ENCODE measurements around the gene HLA-DQB1.

HLA-DQB1 gene

DNA sequence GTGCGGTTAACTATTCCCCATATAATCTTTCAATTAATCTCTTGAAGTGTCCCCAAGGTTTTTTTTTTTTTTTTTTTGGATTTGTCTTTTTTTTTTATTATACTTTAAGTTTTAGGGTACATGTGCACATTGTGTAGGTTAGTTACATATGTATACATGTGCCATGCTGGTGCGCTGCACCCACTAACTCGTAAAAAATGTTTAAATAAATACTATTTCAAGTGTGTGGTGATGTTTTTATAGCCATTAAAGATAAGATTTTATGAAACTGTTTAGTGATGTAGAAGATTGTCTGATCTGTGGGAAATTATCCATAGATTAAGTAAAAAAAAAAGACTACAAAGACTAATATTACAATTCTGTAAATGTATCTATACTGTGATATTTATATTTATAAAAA lies 41.9 kb downstream of the HLA-DQB1 start:
- no peak for DNase-seq

DNA sequence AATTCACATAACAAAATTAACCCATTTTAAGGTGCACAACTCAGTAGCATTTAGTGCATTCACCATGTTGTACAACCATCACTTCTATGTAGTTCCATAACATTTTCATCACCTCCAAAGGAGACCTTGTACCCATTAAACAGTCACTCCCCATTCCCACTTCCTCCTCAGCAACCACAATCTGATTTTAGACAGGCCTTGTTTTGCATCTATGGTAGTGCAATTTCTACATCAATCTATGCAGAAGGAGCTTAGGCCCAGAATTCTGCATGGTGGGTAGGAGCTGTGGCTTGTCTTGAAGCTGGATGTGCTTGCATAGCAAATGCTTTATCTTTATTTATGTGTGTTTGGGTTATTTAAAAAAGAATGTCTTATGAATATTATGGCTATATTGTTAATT lies 42.8 kb downstream of the HLA-DQB1 start:
- DNase-seq, result no peak

DNA sequence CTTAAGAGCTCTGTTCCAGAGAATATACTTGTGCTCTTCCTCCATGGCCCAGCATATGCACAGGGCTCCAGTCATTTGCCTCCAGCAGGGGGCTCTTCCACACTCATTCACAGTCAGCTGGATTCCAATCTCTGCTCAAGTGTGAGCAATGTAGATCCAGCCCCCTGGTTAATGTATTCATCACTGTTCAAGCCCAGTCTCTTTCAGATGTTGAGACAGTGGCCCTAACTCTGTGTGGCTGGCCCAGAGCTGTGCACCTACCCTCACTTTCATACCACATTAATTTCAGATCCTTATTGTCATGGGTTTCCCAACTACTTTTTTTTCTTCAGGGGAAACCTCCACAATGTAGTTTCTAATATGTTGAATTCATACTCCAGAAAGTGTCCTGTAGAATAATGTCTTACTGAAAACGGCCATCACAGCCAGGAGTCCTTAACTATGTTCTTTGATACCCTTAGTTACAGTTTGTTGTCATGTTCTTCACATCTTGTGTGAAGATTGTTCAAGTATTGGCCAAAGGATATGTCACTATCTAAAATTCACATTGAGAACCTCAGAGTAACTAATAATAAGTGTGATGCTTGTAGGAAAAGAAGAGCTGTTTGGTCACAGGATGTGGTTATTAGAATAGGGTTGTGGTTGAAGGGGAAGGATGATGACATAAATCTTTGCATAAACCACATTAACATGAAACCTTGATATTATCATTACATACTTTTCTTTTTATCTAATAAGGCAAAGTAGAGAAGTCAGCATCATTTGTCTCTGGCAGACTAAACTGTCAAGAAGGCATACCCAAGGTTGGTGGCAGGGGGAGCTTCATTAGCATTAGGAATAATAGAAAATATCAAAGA lies 43.7 kb downstream of the HLA-DQB1 start:
- peak; percentile 5 for DNase-seq

DNA sequence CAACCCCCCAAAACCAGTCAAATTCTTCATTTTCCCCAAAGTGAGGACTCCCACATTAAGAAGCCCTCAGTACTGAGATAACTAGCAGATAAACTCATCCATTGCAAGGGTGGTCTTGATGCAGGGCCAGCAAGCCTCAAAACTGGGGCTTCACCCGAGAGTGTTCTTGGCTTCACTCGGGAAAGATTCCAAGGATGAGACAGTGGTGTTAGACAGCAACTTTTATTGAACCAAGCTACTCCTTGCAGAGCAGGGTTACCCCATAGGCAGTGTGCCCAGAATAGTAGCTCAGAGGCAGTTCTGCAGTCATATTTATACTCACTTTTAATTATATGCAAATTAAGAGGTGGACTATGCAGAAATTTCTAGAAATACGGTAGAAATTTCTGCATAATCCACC lies 45.1 kb downstream of the HLA-DQB1 start:
- no peak for DNase-seq

DNA sequence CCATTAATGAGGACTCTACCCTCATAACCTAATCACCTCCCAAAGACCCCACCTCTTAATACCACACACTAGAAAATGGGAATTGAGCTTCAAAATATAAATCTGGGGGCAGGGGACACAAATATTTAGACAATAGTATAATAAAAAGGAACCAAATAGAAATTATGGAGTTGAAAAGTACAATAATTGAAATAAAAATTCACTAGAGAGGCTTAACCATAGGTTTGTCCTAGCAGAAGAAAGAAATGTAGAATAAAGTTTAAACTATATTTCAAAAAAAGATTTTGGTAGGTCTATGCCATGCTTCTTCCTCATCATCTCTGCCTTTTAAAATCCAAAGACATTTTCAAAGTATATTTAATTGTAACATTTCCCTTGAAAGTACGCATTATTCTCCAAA lies 48.7 kb downstream of the HLA-DQB1 start:
- DNase-seq, result no peak

DNA sequence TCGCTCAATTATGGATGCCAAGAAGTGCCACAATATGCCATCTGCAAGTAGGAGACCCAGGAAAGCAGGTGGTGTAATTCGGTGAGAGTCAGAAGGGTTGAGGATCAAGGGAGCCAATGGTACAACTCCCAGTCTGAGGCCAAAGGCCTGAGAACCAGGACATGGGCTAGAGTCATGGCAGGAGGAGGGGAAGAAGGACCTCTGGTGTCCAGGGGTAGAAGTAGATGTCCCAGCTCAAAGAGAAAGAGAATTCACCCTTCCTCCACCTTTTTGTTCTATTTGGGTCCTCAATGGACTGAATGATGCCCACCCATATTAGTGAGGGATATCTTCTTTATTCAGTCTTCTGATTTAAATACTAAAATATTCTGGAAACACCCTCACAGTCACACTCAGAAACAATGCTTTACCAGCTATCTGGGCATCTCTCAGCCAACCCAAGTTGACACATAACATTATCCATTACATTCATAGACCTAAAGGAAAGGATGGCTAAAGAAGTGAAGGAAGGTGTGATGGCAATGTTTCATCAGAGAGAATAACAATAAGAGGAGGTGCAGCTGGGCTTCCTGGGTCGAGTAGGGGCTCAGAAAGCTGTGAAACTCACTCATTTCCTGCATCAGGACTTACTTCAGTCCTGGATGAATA lies 50.4 kb downstream of the HLA-DQB1 start:
- DNase-seq, result no peak

DNA sequence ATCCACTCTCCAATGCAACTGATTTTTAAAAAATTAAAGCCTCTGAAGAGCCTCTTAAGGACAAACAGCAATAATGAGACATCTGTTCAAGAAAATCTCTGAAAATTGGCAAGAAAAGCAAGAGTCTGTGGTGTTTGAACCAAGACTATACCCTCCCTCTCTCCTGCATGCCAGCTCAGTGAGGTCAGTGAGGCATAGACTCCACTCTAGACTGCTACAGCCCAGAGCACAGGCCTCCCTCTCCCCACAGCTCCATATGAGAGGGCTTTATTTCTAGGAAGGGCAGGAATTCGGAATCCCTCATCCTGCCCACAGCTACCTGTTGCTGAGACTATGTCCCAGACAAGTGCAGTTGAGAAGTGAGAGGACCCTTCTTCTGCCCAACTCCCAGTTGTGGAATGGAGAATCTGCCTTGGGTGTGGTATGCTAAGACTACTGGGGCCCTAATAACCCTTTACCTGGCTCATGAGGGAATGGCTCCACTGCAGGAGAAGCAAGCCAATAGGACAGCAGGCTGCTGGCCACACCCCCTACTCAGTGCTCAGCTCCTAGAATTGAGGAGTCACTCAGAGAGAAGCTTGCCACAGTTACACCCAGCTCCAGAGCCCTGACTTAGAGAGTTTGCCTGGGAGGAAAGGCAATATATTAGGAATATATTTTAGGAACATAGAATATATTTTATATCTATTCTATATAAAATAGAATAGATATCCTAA lies 51.9 kb downstream of the HLA-DQB1 start:
- no peak for DNase-seq

DNA sequence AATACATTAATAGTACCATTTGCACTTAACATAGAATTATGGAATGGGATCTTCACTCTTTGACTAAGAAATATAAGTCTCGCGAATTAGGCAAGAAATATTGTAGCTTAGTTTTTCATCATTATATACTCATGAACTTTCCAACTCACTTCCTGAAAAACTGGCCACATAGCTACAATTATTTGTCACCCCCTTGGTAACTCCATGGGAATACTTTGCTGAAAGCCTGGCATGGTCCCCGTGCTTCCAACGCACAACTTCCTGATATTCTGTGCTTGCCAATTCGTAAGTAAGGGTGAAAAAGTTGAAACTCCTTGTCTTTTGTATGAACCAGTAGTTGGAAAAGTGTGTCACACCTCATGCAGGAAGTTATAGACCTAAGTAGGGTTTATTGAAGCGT lies 53.0 kb downstream of the HLA-DQB1 start:
- DNase-seq, result no peak

DNA sequence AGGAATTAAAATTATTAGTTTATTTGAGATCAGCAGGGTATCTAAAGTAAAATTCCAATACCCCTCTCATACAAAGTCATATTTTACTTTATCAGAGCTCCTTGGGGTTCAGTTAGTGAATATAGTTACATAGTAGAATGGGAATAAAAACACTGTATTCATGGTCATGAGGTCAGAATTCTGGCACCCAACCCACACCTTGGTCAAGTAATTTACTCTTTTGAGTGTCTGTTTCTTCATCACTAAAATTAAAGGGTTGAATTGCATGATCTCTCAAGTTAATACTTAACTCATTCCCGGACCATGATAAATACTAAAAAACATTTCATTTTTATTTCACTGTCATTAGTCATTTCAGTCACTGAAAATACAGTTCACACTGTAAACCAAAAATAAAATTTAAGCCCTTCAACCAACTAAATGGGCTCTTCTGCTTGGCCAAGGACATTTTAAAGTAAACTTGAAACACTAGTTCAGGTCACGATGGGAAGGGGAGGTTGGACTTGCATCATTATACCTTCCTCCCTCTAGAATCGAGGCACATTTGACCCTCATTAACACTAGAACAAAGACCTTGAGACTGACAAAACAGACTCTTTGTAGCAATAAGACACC lies 55.7 kb downstream of the HLA-DQB1 start:
- DNase-seq, result no peak

DNA sequence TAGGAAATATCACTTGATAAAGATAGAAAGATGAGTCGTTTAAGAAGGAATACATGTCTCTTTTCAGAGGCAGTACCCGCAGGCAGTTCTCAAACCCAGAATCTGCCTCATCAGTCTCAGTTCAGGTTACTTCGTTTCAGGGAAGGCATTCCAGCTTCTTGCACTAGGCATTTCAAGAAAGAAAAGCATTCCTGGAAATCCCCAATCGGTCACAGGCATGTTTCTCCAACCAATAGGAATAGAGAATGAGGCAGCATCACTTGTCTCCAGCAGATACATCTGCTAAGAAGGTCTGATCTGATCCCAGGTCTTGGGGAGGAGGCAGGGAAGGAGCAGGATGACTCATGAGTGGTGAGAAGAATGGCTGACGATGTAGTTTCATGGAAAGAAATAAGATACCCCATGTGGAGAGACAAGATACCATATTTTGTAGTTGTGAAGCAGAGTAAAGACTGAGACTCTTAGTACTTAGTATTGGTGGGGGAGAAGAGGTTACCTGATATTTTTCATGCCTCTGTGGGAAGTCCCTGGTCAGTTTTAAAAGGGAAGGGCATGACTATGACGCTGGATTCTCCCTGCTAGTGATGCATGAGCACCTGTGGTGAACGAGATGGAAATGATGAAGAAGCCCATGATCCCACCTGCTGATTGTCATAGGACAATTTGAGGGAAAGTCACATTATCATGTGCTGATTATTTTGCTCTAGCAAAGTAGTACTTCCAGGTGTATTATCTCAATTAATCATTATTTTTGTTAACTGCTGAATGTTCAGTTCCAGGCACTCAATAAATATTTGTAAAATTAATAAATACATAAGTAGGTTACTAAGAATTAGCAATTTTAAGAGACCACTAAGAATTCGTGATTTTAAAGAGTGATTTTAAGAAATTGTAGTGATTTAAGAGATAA lies 56.5 kb downstream of the HLA-DQB1 start:
- peak; percentile 27 for DNase-seq

Data from effector CD8-positive, alpha-beta T cell (primary cell).